ENCODE results near the gene WNT7B.

GRCh38 chr22:46023558-46023981 is 46.6 kb upstream of the WNT7B start:
- TF ChIP-seq CTCF (IDR thresholded peaks at IDR 0.05): no peak
- no peak for TF ChIP-seq POLR2A (IDR thresholded peaks at IDR 0.05)
- no peak for TF ChIP-seq EP300 (IDR thresholded peaks at IDR 0.05)
- TF ChIP-seq POLR2AphosphoS5 (IDR thresholded peaks at IDR 0.05): no peak

All from suprapubic skin (tissue), 4 donors.